Fibroblast of lung (primary cell): ENCODE results near the gene ZACN.

Experiments used
- CTCF ChIP-seq, 2 donors: IDR thresholded peaks in 1 of 2; conservative IDR thresholded peaks in 1 of 2; 1 replicate in 1 of 2; 2 replicates in 1 of 2; pipeline ENCODE4 v1.5.1; 2011 to 2012; ENCODE audit warnings: low read length in 2 of 2, control low read depth in 1 of 2, inconsistent platforms in 1 of 2, low read depth in 1 of 2, mild to moderate bottlenecking in 1 of 2
- EZH2 ChIP-seq: IDR thresholded peaks from 2 replicates; pipeline ENCODE4 v1.5.1; 2012; ENCODE audit warnings: low read length, control low read depth, mild to moderate bottlenecking; ENCODE audit errors: missing control alignments

- peak in 1 of 2 donors; percentile 4 for TF ChIP-seq CTCF (conservative IDR thresholded peaks at IDR 0.05 in 1 of 2, IDR thresholded peaks at IDR 0.05 in 1 of 2; ENCODE audit: low read depth in 1 of 2, low read length in 2 of 2)
- peak; percentile 68 for TF ChIP-seq EZH2
Observed at GRCh38 chr17:76075364-76076145, 3.4 kb upstream of the ZACN start.
